ENCODE results near the gene ATM.
"Not testable (repeated sequence)": the region's sequence is repeated elsewhere in the genome, so short reads cannot be mapped to it uniquely, and the experiment has no call there.

ATM gene

DNA sequence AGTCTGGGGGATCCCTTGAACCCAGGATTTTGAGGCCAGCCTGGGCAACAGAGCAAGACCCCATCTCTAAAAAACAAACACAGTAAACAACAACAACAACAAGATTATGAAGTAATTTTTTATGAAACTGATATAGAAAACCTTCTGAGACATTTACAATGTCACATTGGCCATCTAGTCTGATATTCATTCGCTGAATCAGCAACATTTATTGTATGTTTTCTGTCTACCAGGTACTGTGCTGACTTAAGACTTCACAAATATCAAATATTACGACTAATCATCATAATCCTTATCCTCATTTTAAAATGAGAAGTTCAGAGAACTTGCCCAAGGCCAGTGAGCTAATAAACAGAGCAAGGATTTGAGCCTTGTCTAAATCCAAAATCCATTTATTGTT lies 120.8 kb downstream of the ATM start:
- Mint-ChIP-seq H3K36me3 (peaks cover 8% of the 10 kb centered on the region), H3K27ac (peak overlapping the region; percentile 83), H3K4me3 (no peak overlapping the region), H3K9me3 (ENCODE audit: low read depth) (no peaks in the 10 kb centered on the region), H3K27me3 (no peaks in the 10 kb centered on the region), H3K4me1 (ENCODE audit: low read depth) (peaks cover 54% of the 10 kb centered on the region)

DNA sequence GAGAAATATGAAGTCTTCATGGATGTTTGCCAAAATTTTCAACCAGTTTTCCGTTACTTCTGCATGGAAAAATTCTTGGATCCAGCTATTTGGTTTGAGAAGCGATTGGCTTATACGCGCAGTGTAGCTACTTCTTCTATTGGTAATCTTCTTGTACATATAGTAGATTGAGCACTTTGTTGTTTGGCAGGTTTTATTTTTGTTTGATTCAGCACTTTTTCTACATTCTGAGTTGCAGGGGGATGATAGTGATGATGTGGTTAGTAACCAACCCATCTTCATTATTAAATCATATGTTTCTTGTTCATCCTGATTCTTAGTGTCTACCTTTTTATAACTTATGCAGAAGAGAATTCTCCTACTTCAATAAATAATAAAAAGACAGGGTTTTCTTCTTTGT lies 122.9 kb downstream of the ATM start:
- H3K27ac Mint-ChIP-seq: no peak overlapping the region
- H3K4me1 Mint-ChIP-seq (ENCODE audit: low read depth): peaks cover 43% of the 10 kb centered on the region
- H3K4me3 Mint-ChIP-seq: no peak overlapping the region
- no peaks in the 10 kb centered on the region for H3K27me3 Mint-ChIP-seq
- peaks cover 16% of the 10 kb centered on the region for H3K36me3 Mint-ChIP-seq
- H3K9me3 Mint-ChIP-seq (ENCODE audit: low read depth): no peaks in the 10 kb centered on the region

DNA sequence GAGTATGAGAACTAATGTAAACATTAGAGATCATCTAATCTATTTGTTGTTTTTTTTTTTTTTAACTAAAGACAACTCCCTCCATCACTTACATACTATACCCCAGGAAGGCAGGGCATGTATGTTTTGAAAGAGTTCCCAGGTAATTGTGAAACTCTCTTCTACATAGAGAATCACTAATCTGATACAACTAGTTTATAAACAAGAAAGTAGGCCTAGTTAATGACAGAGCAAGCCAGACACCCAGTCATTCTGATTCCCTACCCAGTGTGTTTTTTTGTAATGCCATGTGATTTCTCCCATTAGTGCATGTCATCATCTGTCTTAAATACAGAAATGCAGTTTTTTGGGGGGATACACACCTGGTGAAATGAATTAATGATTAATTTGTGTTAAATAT lies 123.6 kb downstream of the ATM start:
- Mint-ChIP-seq H3K4me3 (no peak overlapping the region), H3K36me3 (peaks cover 16% of the 10 kb centered on the region), H3K4me1 (ENCODE audit: low read depth) (peaks cover 38% of the 10 kb centered on the region), H3K27me3 (no peaks in the 10 kb centered on the region), H3K27ac (peak overlapping the region; percentile 58), H3K9me3 (ENCODE audit: low read depth) (no peaks in the 10 kb centered on the region)

DNA sequence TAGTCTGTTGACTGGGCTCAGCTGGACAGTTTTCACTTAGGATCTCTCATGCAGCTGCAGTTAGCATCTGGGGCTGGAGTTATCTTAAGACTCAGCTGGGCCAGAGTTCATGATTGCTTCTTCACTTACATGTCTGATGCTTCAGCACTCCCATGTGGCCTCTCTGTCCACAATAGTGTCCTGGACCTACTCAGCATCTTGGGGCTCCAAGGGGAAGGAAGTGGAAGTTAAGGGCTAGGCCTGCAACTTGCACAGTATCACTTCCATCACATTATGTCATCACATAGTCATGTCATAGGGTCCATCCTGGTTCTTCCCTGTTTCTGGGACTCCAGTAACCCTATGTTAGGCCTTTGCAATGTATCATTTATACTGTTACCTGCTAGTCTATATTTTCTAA lies 128.6 kb downstream of the ATM start:
- Mint-ChIP-seq H3K4me1 (ENCODE audit: low read depth) (peaks cover 7% of the 10 kb centered on the region), H3K27me3 (no peaks in the 10 kb centered on the region), H3K36me3 (peaks cover 28% of the 10 kb centered on the region), H3K9me3 (ENCODE audit: low read depth) (no peaks in the 10 kb centered on the region), H3K4me3 (no peak overlapping the region), H3K27ac (peak overlapping the region; percentile 47)

DNA sequence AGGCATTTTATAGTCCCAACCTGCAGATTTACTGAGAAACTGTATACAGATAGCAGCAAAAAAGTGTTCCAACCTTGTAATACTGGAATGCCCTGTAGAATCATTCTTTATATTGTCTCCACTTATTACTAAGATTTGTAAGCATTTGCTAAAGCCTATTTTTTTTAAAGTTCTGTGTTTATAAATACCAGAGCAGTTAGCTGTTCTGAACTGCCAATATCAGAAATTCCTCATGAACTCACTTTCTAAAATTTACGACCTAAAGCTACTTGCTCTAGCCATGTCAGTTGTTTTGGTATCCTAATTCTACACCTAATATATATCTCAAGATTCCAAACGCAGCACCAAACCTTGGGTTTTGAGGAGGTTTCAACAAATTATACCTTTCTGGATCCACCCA lies 141.3 kb downstream of the ATM start:
- Mint-ChIP-seq H3K9me3 (ENCODE audit: low read depth) (no peaks in the 10 kb centered on the region), H3K27ac (peak overlapping the region; percentile 42), H3K4me1 (ENCODE audit: low read depth) (peaks cover under 1% of the 10 kb centered on the region), H3K36me3 (peaks cover 26% of the 10 kb centered on the region), H3K27me3 (no peaks in the 10 kb centered on the region), H3K4me3 (no peak overlapping the region)

DNA sequence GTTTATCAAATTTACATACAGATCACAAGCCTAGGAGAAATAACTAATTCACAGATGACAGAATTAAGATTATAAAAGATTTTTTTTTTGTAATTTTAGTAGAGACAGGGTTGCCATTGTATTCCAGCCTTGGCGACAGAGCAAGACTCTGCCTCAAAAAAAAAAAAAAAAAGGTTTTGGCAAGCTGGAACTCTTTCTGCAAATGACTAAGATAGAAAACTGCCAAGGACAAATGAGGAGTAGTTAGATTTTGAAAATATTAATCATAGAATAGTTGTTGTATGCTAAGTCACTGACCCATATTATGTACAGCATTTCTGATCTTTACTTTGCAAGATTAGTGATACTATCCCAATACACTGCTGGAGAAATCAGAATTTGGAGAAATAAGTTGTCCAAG lies 145.3 kb downstream of the ATM start:
- Mint-ChIP-seq H3K27ac (no peak overlapping the region), H3K27me3 (no peaks in the 10 kb centered on the region), H3K9me3 (ENCODE audit: low read depth) (peaks cover 12% of the 10 kb centered on the region), H3K36me3 (peaks cover 30% of the 10 kb centered on the region), H3K4me1 (ENCODE audit: low read depth) (peaks cover 8% of the 10 kb centered on the region), H3K4me3 (no peak overlapping the region)

DNA sequence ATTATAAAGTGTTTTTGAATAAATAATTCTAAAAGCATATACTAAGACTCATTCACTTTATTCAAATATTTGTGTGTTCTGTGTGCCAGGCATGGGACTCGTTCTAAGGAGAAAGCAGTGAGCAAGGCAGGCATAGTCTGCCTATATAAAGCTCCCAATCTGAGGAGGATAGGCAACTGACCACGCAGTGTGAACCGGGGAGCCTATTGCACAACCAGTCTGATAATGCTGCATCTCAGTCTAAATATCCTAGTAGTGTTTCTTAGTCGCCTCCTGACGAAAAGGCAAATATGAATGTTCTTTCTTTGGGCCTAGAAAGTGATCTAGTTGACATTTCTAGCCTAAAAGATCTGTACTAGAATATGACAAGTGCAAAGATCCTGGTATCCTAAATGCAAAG lies 146.2 kb downstream of the ATM start:
- Mint-ChIP-seq H3K27ac (peak overlapping the region; percentile 85), H3K27me3 (no peaks in the 10 kb centered on the region), H3K36me3 (peaks cover 31% of the 10 kb centered on the region), H3K9me3 (ENCODE audit: low read depth) (peaks cover 15% of the 10 kb centered on the region), H3K4me1 (ENCODE audit: low read depth) (peaks cover 8% of the 10 kb centered on the region), H3K4me3 (no peak overlapping the region)

DNA sequence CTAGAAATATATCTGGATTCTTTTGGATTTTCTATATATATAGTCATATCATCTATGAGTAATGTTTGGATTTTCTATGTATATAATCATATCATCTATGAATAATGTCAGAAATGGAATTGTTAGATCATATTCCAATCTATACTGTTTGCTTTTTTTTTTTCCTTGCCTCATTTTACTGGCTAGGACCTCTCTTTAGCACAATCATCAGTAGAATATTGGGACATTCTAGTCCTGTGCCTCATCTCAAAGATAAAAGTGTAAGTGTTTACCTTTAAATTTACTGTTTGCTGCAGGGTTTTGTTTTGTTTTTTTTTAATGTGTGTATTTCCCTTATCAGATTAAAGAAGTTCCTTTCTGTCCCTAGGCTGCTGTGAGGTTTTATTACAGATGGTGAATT lies 147.4 kb downstream of the ATM start:
- Mint-ChIP-seq H3K27me3 (no peaks in the 10 kb centered on the region), H3K9me3 (ENCODE audit: low read depth) (peaks cover 15% of the 10 kb centered on the region), H3K4me3 (no peak overlapping the region), H3K36me3 (peaks cover 25% of the 10 kb centered on the region), H3K27ac (peak overlapping the region; percentile 19), H3K4me1 (ENCODE audit: low read depth) (peaks cover 8% of the 10 kb centered on the region)

DNA sequence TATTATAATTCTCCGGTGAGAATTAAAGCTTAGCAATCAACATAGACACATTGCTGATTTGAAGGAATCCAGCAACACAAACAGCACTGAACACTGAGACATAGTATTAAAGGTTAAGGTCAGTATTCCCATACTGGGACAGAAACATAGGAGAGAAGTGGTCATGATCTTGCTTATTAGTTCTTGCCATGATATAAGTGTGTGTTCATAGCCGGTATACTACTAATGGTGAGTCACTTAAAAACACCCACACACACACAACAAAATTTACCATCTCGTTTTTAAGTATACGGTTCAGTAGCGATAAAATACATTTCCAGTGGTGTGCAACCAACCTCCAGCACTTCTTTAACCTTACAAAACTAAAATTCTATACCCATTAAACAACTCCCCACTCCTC lies 148.1 kb downstream of the ATM start:
- Mint-ChIP-seq H3K27me3 (no peaks in the 10 kb centered on the region), H3K4me1 (ENCODE audit: low read depth) (peaks cover 8% of the 10 kb centered on the region), H3K27ac (peak overlapping the region; percentile 19), H3K4me3 (no peak overlapping the region), H3K9me3 (ENCODE audit: low read depth) (peaks cover 15% of the 10 kb centered on the region), H3K36me3 (peaks cover 25% of the 10 kb centered on the region)

DNA sequence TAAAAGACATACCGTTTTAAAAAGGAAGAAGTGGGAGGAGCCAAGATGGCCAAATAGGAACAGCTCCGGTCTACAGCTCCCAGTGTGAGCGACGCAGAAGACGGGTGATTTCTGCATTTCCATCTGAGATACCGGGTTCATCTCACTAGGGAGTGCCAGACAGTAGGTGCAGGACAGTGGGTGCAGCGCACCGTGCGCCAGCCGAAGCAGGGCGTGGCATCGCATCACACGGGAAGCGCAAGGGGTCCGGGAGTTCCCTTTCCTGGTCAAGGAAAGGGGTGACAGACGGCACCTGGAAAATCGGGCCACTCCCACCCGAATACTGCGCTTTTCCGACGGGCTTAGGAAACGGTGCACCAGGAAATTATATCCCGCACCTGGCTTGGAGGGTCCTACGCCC lies 150.6 kb downstream of the ATM start:
- H3K27me3 Mint-ChIP-seq; H3K4me3 Mint-ChIP-seq; H3K4me1 Mint-ChIP-seq (ENCODE audit: low read depth); H3K27ac Mint-ChIP-seq: not testable (repeated sequence)
- peaks cover 16% of the 10 kb centered on the region for H3K36me3 Mint-ChIP-seq
- peaks cover 15% of the 10 kb centered on the region for H3K9me3 Mint-ChIP-seq (ENCODE audit: low read depth)

DNA sequence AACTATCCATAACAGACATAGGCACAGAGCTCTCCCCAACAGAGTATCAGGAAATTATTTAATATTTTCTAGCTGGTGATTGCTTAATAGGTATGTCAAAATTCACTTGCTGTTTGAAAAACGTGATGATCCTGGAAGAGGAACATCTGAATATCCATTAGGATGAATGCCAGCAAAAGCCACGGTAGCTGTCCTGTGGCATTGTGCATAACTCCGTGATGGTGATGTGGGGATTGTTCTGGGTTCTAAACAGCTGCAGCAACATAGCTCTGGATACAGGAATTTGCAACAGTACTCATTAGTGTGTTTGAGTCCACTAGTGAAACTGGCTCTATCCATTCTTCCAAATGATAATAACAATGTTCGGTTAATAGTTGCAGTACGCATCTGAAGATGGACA lies 165.7 kb downstream of the ATM start:
- Mint-ChIP-seq H3K36me3 (no peaks in the 10 kb centered on the region), H3K27ac (no peak overlapping the region), H3K4me1 (ENCODE audit: low read depth) (no peaks in the 10 kb centered on the region), H3K9me3 (ENCODE audit: low read depth) (no peaks in the 10 kb centered on the region), H3K27me3 (no peaks in the 10 kb centered on the region), H3K4me3 (no peak overlapping the region)

DNA sequence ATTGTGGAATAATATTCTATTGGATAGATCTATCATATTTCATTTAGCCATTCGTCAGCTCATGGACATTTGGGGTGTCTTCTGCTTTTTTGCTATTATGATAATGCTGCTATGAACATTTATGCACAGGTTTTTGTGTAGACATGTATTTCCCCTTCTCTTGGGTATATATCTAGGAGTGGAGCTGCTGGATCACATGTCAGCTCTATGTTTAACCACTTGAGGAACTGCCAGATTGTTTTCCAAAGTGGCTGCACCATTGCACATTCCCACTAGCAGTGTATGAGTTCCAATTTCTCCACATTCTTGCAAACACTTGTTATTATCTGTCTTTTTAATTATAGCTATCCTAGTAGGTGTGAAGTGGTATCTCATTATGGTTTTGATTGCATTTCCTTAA lies 169.5 kb downstream of the ATM start:
- no peak overlapping the region for H3K27ac Mint-ChIP-seq
- H3K27me3 Mint-ChIP-seq: no peaks in the 10 kb centered on the region
- no peaks in the 10 kb centered on the region for H3K36me3 Mint-ChIP-seq
- H3K4me3 Mint-ChIP-seq: no peak overlapping the region
- no peaks in the 10 kb centered on the region for H3K9me3 Mint-ChIP-seq (ENCODE audit: low read depth)
- no peaks in the 10 kb centered on the region for H3K4me1 Mint-ChIP-seq (ENCODE audit: low read depth)

DNA sequence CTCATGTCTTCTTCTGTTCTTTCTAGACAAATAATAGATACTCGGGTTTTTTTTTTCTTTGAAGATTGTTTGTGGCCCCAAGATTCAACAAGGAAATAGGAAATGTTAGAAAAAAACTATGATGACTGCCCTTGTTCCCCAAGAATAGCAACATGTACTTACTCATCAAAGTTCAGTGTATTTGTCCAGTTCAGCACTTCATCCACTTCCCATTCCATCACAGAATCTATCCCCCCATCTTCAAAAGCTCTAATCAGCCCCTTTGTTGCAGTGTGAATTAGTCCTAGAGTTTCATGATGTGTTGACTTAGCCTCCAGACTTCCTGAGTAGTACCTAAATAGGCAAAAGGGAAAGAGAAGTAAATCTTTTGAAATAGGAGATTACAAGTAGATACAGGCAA lies 170.2 kb downstream of the ATM start:
- H3K9me3 Mint-ChIP-seq (ENCODE audit: low read depth): no peaks in the 10 kb centered on the region
- H3K4me1 Mint-ChIP-seq (ENCODE audit: low read depth): no peaks in the 10 kb centered on the region
- H3K36me3 Mint-ChIP-seq: no peaks in the 10 kb centered on the region
- H3K27me3 Mint-ChIP-seq: no peaks in the 10 kb centered on the region
- H3K4me3 Mint-ChIP-seq: no peak overlapping the region
- no peak overlapping the region for H3K27ac Mint-ChIP-seq

DNA sequence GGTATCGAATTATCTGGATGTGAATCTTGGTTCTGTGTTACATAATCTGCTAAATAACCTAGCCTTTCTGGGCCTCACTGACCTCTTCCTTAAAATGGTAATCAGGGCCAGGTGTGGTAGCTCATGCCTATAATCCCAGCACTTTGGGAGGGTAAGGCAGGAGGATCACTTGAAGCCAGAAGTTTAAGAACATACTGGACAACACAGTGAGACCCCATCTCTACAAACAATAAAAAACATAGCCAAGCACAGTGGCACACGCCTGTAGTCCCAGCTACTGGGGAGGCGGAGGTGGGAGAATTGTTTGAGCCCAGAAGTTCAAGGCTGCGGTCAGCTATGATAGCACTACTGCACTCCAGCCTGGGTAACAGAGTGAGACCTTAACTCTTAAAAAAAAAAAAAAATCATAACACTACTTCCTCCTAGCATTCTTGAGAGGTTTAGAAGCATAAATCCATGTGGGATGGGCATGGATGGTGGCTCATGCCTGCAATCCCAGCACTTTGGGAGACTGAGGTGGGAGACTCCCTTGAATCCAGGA lies 171.9 kb downstream of the ATM start:
- Mint-ChIP-seq H3K4me1 (ENCODE audit: low read depth) (no peaks in the 10 kb centered on the region), H3K27me3 (no peaks in the 10 kb centered on the region), H3K27ac (no peak overlapping the region), H3K9me3 (ENCODE audit: low read depth) (no peaks in the 10 kb centered on the region), H3K4me3 (no peak overlapping the region), H3K36me3 (no peaks in the 10 kb centered on the region)

DNA sequence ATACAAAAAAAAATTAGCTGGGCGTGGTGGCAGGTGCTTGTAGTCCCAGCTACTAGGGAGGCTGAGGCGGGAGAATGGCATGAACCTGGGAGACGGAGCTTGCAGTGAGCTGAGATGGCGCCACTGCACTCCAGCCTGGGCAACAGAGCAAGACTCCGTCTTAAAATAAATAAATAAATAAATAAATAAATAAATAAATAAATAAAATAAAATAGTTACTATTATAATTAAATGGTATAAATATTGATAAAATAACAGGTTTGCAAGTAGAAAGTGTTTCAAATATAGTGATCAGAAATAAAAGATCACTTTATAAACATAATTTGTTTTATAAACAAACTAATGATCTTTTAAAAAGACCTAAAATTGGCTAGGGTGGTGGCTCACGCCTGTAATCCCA lies 173.8 kb downstream of the ATM start:
- H3K27me3 Mint-ChIP-seq; H3K36me3 Mint-ChIP-seq; H3K9me3 Mint-ChIP-seq (ENCODE audit: low read depth); H3K4me1 Mint-ChIP-seq (ENCODE audit: low read depth); H3K4me3 Mint-ChIP-seq; H3K27ac Mint-ChIP-seq: not testable (repeated sequence)

DNA sequence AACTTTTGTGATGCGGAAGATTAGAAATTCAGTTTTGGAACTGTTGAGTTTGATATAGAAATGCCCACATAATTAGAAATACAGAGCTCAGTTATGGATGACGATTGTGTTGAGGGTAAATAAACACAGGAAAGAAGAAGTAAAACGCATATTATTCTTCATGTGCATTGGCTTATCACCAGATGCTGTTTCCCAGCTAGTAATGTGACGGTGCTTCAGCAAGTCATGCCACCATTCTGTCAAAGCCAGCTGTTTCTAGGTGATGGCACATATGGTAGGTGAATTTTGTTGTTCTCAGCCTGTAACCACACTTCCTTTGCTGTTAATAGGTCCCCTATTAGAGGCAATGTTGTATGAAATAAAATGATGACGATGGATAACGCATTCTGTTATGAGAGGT lies 175.6 kb downstream of the ATM start:
- Mint-ChIP-seq H3K4me1 (ENCODE audit: low read depth) (no peaks in the 10 kb centered on the region), H3K36me3 (no peaks in the 10 kb centered on the region), H3K27ac (no peak overlapping the region), H3K4me3 (no peak overlapping the region), H3K9me3 (ENCODE audit: low read depth) (no peaks in the 10 kb centered on the region), H3K27me3 (no peaks in the 10 kb centered on the region)
